GM12872 (cell line): ENCODE data around the gene PTPN3.

Source experiments
- TF ChIP-seq, protein P1 (sequence below): IDR thresholded peaks from 3 replicates; pipeline ENCODE4 v1.5.1; 2011; ENCODE audit warnings: low read depth, mild to moderate bottlenecking, low read length, moderate library complexity; ENCODE audit not compliant: insufficient read depth

PTPN3 gene

DNA sequence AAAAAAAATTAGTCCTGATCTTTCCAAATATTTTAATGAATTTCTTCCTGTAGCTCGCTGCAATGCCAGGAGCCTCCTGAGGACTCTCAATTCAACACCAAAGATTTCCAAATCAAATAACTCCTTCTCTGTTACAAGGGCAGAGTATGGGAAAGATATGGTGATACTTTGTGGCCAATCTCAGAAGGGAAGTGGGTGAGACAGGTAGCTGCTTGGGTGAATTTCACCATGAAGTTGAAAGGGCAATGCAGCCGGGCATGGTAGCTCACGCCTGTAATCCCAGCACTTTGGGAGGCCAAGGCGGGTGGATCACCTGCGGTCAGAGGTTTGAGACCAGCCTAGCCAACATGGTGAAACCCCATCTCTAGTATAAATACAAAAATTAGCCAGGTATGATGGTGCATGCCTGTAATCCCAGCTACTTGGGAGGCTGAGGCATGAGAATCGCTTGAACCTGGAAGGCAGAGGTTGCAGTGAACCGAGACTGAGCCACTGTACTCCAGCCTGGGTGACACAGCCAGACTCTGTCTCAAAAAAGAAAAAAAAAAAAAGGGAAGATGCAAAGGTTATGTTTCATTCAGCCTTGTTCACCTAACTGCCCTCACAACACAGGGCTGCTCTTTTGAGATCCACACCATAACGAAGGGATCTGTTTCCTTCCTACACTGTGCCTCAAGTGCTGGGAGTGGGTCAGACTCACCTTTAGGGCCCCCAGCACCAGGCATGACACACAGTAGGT, 58.6 kb downstream of the PTPN3 start:
- TF ChIP-seq, protein P1, sequence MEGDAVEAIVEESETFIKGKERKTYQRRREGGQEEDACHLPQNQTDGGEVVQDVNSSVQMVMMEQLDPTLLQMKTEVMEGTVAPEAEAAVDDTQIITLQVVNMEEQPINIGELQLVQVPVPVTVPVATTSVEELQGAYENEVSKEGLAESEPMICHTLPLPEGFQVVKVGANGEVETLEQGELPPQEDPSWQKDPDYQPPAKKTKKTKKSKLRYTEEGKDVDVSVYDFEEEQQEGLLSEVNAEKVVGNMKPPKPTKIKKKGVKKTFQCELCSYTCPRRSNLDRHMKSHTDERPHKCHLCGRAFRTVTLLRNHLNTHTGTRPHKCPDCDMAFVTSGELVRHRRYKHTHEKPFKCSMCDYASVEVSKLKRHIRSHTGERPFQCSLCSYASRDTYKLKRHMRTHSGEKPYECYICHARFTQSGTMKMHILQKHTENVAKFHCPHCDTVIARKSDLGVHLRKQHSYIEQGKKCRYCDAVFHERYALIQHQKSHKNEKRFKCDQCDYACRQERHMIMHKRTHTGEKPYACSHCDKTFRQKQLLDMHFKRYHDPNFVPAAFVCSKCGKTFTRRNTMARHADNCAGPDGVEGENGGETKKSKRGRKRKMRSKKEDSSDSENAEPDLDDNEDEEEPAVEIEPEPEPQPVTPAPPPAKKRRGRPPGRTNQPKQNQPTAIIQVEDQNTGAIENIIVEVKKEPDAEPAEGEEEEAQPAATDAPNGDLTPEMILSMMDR = no peak

DNA sequence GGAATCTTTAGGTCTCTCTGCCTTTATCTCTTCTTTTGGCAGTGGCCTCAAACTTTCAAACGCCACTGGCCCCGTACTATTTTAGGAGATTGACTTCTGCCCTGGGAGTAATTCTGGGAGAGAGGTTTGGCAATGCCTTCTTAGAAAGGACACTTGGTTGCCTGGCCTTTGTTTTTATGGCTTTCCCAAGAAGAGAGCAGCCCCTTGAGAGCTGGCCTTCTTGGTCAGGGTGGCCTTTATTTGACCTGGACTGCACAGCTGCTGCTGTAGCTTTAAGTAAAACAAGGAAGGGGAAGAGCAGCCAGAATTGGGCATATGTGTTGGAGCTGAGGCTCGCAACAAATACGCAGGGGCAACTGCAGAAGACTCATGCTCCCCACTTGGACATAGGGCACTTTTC, 60.8 kb downstream of the PTPN3 start:
- TF ChIP-seq, protein P1 = no peak

DNA sequence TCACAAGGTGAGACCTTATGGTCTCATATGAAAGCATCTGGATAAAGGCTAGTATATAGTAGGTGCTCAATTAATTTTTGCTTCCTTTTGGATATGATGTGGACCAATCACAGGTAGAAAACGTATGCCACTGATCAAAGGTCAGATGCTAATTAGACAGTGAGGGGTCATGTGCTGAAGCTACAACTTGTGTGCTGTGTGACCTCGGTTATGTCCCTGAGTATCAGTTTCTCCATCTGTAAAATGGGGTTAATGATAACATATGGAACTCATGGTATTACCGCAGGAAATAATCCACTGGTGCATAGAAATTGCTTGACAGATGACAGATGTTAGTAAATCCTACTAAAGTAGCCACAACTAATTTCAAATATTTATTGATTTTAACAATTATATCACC, 62.0 kb downstream of the PTPN3 start:
- TF ChIP-seq, protein P1 = no peak

DNA sequence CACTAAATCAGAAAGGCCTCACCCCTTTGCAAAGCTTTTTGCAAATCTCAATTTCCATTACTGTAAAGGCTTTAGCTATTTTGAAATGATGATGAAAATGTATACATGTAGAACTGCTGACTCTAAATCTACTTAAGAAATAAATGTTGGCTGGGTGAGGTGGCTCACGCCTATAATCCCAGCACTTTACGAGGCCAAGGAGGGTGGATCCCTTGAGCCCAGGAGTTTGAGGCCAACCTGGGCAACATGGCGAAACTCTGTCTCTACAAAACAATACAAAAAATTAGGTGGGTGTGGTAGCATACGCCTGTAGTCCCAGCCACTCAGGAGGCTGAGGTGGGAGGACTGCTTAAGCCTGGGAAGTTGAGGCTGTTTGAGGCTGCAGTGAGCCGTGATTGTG, 64.6 kb downstream of the PTPN3 start:
- TF ChIP-seq, protein P1 = no peak

DNA sequence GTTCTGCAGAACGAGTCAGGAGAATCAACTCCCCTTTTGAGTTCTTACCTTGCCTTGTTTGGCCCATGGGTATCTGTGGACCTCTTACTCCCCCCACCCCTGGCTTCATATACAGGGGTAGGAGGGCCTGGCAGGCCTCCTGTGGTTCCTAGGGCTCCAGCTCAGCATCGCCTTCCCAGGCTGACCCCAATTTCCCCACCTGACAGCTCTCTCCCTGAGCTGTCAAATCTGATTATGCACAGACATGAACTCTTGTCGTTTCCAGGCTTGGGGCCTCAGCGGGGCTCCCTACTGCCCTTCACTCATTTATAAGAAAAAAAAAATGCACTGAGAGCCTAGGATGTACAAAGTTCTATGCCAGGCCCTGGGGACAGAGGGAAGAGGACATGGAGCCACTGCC, 67.9 kb downstream of the PTPN3 start:
- TF ChIP-seq, protein P1 = no peak

DNA sequence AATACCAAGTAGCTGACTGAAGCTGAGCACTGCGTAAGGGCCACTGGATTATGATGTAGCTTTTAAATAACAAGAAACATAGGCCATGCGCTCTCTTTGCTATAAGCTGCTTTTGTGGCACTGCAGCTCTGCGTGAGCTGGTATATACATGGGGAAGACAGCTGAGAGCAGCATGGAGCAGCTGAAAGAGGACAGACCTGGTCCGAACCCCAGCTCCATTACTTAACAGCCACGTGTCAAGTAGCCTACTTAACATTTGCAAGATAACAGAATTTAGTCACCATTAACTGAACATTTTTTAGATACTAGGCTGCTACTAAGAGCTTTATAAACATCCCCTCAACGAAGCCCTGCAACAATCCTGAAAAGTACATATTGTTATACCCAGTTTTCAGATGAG, 69.3 kb downstream of the PTPN3 start:
- TF ChIP-seq, protein P1 = no peak

DNA sequence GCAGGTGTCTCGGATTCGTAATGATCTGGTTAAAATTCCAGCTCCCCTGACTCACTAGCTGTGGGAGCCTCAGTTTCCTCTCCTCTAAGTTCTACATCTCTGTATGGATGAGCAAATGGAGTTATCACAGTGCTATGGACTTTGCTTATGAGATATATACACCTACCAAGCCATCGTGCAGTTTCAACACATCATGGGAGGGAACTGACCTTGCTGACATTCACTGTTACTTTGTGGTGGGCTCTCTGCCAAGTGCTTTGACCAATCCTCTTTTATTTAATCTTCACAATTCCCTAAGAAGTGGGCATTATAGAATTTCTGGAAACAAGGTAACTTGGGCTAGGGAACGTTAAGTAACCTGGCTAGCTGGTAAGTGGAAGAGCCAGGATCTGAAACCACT, 70.2 kb downstream of the PTPN3 start:
- TF ChIP-seq, protein P1 = no peak
